ENCODE data around the gene UBXN7. TPM values are rescaled to one million over a fixed set of nuclear protein-coding genes. Genes with fewer than 3 reads are reported as not detected.
"Not testable (repeated sequence)": the region's sequence is repeated elsewhere in the genome, so short reads cannot be mapped to it uniquely, and the experiment has no call there.

The UBXN7 gene
- total and polyA plus RNA-seq, 2 donors (not counting 1 experiment from before 2014, with no cell fraction given) = 28.1 to 34.8 TPM

DNA sequence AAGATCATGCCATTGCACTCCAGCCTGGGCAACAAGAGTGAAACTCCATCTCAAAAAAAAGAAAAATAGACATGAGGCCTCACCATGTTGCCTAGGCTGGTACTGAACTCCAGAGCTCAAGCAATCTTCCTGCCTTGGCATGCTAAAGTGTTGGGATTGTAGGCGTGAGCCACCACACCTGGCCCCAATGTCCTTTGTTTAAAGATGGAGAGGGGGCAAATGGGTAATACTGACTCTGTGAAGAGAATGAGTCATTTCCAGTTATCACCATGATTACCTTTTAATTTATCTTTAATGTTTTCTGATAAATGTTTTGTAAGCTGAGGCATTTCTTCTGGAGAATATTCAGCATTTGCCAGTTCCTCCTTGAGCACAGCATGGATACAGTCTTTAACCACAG lies 116.4 kb downstream of the UBXN7 start:
- H3K9ac ChIP-seq (ENCODE audit: insufficient read depth, low read length) = no peak overlapping the region
- H3K9me3 ChIP-seq (ENCODE audit: control insufficient read depth, insufficient read depth, low read depth, low read length) = no peaks in the 10 kb centered on the region
- no peaks in the 10 kb centered on the region for H4K20me1 ChIP-seq (ENCODE audit: control insufficient read depth, extremely low read depth, insufficient read depth, low read length)
- H3K4me1 ChIP-seq (ENCODE audit: control insufficient read depth, extremely low read depth, insufficient read depth, low read length) = no peaks in the 10 kb centered on the region
- TF ChIP-seq EZH2 (IDR thresholded peaks at IDR 0.05; ENCODE audit: low read length, missing control alignments) = no peak
- TF ChIP-seq, protein P1, sequence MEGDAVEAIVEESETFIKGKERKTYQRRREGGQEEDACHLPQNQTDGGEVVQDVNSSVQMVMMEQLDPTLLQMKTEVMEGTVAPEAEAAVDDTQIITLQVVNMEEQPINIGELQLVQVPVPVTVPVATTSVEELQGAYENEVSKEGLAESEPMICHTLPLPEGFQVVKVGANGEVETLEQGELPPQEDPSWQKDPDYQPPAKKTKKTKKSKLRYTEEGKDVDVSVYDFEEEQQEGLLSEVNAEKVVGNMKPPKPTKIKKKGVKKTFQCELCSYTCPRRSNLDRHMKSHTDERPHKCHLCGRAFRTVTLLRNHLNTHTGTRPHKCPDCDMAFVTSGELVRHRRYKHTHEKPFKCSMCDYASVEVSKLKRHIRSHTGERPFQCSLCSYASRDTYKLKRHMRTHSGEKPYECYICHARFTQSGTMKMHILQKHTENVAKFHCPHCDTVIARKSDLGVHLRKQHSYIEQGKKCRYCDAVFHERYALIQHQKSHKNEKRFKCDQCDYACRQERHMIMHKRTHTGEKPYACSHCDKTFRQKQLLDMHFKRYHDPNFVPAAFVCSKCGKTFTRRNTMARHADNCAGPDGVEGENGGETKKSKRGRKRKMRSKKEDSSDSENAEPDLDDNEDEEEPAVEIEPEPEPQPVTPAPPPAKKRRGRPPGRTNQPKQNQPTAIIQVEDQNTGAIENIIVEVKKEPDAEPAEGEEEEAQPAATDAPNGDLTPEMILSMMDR (conservative IDR thresholded peaks at IDR 0.05 in 1 of 2, IDR thresholded peaks at IDR 0.05 in 1 of 2; ENCODE audit: low read depth in 1 of 2, low read length in 2 of 2) = no peak
- H3K4me3 ChIP-seq (replicated peaks in 1 of 4; ENCODE audit: control extremely low read depth in 1 of 4, insufficient read depth in 1 of 4, low read depth in 3 of 4, low read length in 4 of 4) = no peak overlapping the region
- no peaks in the 10 kb centered on the region for H3K27me3 ChIP-seq (ENCODE audit: control insufficient read depth, insufficient read depth, low read length)
- no peak overlapping the region for H3K4me2 ChIP-seq (ENCODE audit: extremely low read depth, insufficient read depth, low read length)
- no peaks in the 10 kb centered on the region for H3K36me3 ChIP-seq (ENCODE audit: control insufficient read depth, insufficient read depth, low read length)
- DNase-seq (ENCODE audit: low read depth in 2 of 2) = no peak
- H3K27ac ChIP-seq (ENCODE audit: insufficient read depth, low read length) = no peak overlapping the region
- H2AFZ ChIP-seq (ENCODE audit: low read length) = no peak overlapping the region
- no peaks in the 10 kb centered on the region for H3K79me2 ChIP-seq (ENCODE audit: control insufficient read depth, insufficient read depth, low read length)

DNA sequence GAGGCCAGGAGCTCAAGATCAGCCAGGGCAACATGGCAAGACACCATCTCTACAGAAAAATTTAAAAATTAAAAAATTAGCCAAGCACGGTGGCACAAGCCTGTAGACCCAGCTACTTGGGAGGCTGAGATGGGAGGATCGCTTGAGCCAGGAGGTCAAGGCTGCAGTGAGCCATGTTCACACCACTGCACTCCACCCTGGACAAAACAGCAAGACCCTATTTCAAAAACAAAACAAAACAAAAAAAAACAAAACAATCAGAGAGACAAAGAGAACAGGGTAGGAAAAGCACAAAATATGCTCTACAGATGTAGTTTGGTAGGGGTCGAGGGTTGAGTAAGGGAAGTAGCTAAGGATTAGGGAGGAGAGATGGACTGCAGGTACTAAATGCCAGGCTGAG lies 117.6 kb downstream of the UBXN7 start:
- H3K36me3 ChIP-seq (ENCODE audit: control insufficient read depth, insufficient read depth, low read length) = no peaks in the 10 kb centered on the region
- DNase-seq (ENCODE audit: low read depth in 2 of 2) = no peak
- TF ChIP-seq, protein P1 (conservative IDR thresholded peaks at IDR 0.05 in 1 of 2, IDR thresholded peaks at IDR 0.05 in 1 of 2; ENCODE audit: low read depth in 1 of 2, low read length in 2 of 2) = no peak
- no peak for TF ChIP-seq EZH2 (IDR thresholded peaks at IDR 0.05; ENCODE audit: low read length, missing control alignments)
- H3K4me2 ChIP-seq (ENCODE audit: extremely low read depth, insufficient read depth, low read length) = no peak overlapping the region
- H3K79me2 ChIP-seq (ENCODE audit: control insufficient read depth, insufficient read depth, low read length) = no peaks in the 10 kb centered on the region
- no peak overlapping the region for H3K9ac ChIP-seq (ENCODE audit: insufficient read depth, low read length)
- no peak overlapping the region for H3K4me3 ChIP-seq (replicated peaks in 1 of 4; ENCODE audit: control extremely low read depth in 1 of 4, insufficient read depth in 1 of 4, low read depth in 3 of 4, low read length in 4 of 4)
- H4K20me1 ChIP-seq (ENCODE audit: control insufficient read depth, extremely low read depth, insufficient read depth, low read length) = no peaks in the 10 kb centered on the region
- no peak overlapping the region for H2AFZ ChIP-seq (ENCODE audit: low read length)
- no peaks in the 10 kb centered on the region for H3K27me3 ChIP-seq (ENCODE audit: control insufficient read depth, insufficient read depth, low read length)
- no peak overlapping the region for H3K27ac ChIP-seq (ENCODE audit: insufficient read depth, low read length)
- no peaks in the 10 kb centered on the region for H3K9me3 ChIP-seq (ENCODE audit: control insufficient read depth, insufficient read depth, low read depth, low read length)
- H3K4me1 ChIP-seq (ENCODE audit: control insufficient read depth, extremely low read depth, insufficient read depth, low read length) = no peaks in the 10 kb centered on the region

DNA sequence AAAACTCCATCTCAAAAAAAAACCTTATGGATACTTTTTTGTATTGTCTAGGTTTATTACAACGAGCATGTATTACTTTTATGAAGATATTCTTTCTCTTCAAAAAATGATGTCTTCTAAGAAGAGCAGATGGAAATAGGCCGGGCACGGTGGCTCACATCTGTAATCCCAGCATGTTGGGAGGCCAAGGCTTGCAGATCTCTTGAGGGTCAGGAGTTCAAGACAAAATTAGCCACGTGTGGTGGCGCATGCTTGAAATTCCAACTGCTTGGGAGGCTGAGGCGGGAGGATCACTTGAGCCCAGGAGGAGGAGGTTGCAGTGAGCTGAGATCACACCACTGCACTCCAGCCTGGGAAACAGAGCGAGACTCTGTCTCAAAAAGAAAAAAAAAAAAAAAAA lies 118.1 kb downstream of the UBXN7 start:
- not testable (repeated sequence) for H3K27me3 ChIP-seq (ENCODE audit: control insufficient read depth, insufficient read depth, low read length); H3K4me3 ChIP-seq (replicated peaks in 1 of 4; ENCODE audit: control extremely low read depth in 1 of 4, insufficient read depth in 1 of 4, low read depth in 3 of 4, low read length in 4 of 4); H3K36me3 ChIP-seq (ENCODE audit: control insufficient read depth, insufficient read depth, low read length); H3K9me3 ChIP-seq (ENCODE audit: control insufficient read depth, insufficient read depth, low read depth, low read length); H3K27ac ChIP-seq (ENCODE audit: insufficient read depth, low read length); H3K4me1 ChIP-seq (ENCODE audit: control insufficient read depth, extremely low read depth, insufficient read depth, low read length); H4K20me1 ChIP-seq (ENCODE audit: control insufficient read depth, extremely low read depth, insufficient read depth, low read length); H3K4me2 ChIP-seq (ENCODE audit: extremely low read depth, insufficient read depth, low read length); H3K9ac ChIP-seq (ENCODE audit: insufficient read depth, low read length); H2AFZ ChIP-seq (ENCODE audit: low read length); DNase-seq (ENCODE audit: low read depth in 2 of 2); H3K79me2 ChIP-seq (ENCODE audit: control insufficient read depth, insufficient read depth, low read length)

DNA sequence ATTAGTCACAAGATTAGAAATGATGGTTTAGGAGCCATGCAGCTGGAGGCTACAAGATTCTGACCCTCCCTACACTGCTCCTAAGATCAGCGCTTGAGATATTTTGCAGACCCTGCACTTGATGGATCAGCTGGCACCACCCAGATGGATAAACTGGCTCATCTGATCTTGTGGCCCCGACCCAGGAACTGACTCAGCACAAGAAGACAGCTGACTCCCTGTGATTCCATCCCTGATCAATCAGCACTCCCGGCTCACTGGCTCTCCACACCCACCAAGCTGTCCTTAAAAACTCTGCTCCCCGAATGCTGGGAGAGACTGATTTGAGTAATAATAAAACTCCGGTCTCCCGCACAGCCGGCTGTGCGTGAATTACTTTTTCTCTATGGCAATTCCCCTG lies 129.3 kb downstream of the UBXN7 start:
- H3K9ac ChIP-seq (ENCODE audit: insufficient read depth, low read length); H3K9me3 ChIP-seq (ENCODE audit: control insufficient read depth, insufficient read depth, low read depth, low read length); H3K4me2 ChIP-seq (ENCODE audit: extremely low read depth, insufficient read depth, low read length); H3K4me1 ChIP-seq (ENCODE audit: control insufficient read depth, extremely low read depth, insufficient read depth, low read length); H3K4me3 ChIP-seq (replicated peaks in 1 of 4; ENCODE audit: control extremely low read depth in 1 of 4, insufficient read depth in 1 of 4, low read depth in 3 of 4, low read length in 4 of 4); H3K27me3 ChIP-seq (ENCODE audit: control insufficient read depth, insufficient read depth, low read length); H3K36me3 ChIP-seq (ENCODE audit: control insufficient read depth, insufficient read depth, low read length); H3K79me2 ChIP-seq (ENCODE audit: control insufficient read depth, insufficient read depth, low read length); H2AFZ ChIP-seq (ENCODE audit: low read length); H3K27ac ChIP-seq (ENCODE audit: insufficient read depth, low read length); DNase-seq (ENCODE audit: low read depth in 2 of 2); H4K20me1 ChIP-seq (ENCODE audit: control insufficient read depth, extremely low read depth, insufficient read depth, low read length): not testable (repeated sequence)

DNA sequence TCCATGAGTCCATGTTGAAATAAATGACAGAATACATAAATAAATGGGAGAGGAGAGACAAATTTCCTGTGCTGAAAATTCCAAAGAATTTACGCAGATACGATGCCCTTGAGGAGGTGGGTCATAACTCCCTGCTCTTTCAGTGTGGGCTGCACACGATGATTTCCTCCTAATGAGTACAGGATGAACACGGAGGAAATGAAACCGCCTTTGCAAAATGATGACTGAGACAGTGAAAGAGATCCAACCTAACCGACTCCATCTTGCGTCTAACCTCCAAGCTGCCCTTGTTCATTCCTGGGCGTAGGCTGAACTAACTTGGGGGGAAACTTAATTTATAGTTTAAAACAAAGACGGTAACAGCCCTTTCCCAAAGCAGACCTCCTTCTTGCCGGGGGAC lies 129.7 kb downstream of the UBXN7 start:
- H3K36me3 ChIP-seq (ENCODE audit: control insufficient read depth, insufficient read depth, low read length); H3K79me2 ChIP-seq (ENCODE audit: control insufficient read depth, insufficient read depth, low read length); H2AFZ ChIP-seq (ENCODE audit: low read length); H3K4me3 ChIP-seq (replicated peaks in 1 of 4; ENCODE audit: control extremely low read depth in 1 of 4, insufficient read depth in 1 of 4, low read depth in 3 of 4, low read length in 4 of 4); H3K4me2 ChIP-seq (ENCODE audit: extremely low read depth, insufficient read depth, low read length); H3K9me3 ChIP-seq (ENCODE audit: control insufficient read depth, insufficient read depth, low read depth, low read length); DNase-seq (ENCODE audit: low read depth in 2 of 2); H3K4me1 ChIP-seq (ENCODE audit: control insufficient read depth, extremely low read depth, insufficient read depth, low read length); H3K27ac ChIP-seq (ENCODE audit: insufficient read depth, low read length); H3K9ac ChIP-seq (ENCODE audit: insufficient read depth, low read length); H4K20me1 ChIP-seq (ENCODE audit: control insufficient read depth, extremely low read depth, insufficient read depth, low read length); H3K27me3 ChIP-seq (ENCODE audit: control insufficient read depth, insufficient read depth, low read length): not testable (repeated sequence)
